Activated CD4-positive, alpha-beta memory T cell treated with anti-CD3 and anti-CD28 coated beads for 36 hours (primary cell): ENCODE data around the gene GPR37L1. TPM values are rescaled to one million over a fixed set of nuclear protein-coding genes. Genes with fewer than 3 reads are reported as not detected.
"Not testable (repeated sequence)": the region's sequence is repeated elsewhere in the genome, so short reads cannot be mapped to it uniquely, and the experiment has no call there.

Experiments
- CTCF ChIA-PET: fragments of 350-600 bp; sonication (Branson Sonifier 250); formaldehyde crosslinking; loops from one replicate; lab custom pipeline; 2021; ENCODE audit warnings: antibody characterized with exemption, inconsistent platforms; lab: Charles Lee
- POLR2A ChIA-PET: fragments of 350-600 bp; sonication (Branson Sonifier 250); formaldehyde crosslinking; loops from one replicate; lab custom pipeline; 2021; ENCODE audit warnings: antibody characterized with exemption; lab: Charles Lee
- DNase-seq: peaks from one replicate; pipeline ENCODE4 v3.0.0-alpha.2; 2020
- H3K27ac Mint-ChIP-seq: one replicate; pipeline ENCODE4 v1.8.0; 2021; ENCODE audit warnings: mixed read lengths
- H3K27me3 Mint-ChIP-seq: one replicate; pipeline ENCODE4 v1.8.0; 2021; ENCODE audit warnings: mixed read lengths
- H3K36me3 Mint-ChIP-seq: one replicate; pipeline ENCODE4 v1.8.0; 2021; ENCODE audit warnings: mixed read lengths
- H3K4me1 Mint-ChIP-seq: one replicate; pipeline ENCODE4 v1.8.0; 2021; ENCODE audit warnings: low read depth, mixed read lengths
- H3K4me3 Mint-ChIP-seq: one replicate; pipeline ENCODE4 v1.8.0; 2021; ENCODE audit warnings: mild to moderate bottlenecking, mixed read lengths
- H3K9me3 Mint-ChIP-seq: one replicate; pipeline ENCODE4 v1.8.0; 2021; ENCODE audit warnings: mixed read lengths
- intact Hi-C: fragments of 100-400 bp; cut with micrococcal nuclease; formaldehyde crosslinking; loops from one replicate; pipeline ENCODE4 v1.15.1; 2023
- total RNA-seq, 2 experiments: library from RNA; stranded (reverse); gene quantifications; one replicate each; pipeline ENCODE4 v1.2.3, GENCODE V29; 2021

The GPR37L1 gene
- total RNA-seq, 2 experiments from 2014 or later = not detected

DNA sequence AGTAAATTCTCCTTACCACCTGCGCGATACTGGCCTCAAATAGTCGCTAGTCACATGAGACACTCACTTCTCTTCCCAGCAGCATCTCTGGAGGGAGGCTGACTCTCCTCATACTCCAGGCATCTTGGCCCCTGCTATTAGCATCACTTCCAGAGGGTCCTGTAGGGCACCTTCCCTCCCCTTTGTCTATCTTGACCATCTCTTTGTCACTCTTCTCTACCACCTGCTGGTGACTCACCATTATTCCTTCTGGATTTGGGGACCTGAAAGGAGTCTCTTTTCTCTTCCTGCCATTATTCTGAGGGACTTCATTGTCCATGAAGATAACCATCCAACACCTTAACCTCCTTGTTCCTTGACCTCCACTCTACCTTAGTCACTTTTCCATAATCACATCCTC, 31.7 kb upstream of the GPR37L1 start:
- Mint-ChIP-seq H3K4me1 (no peaks in the 10 kb centered on the region), H3K27me3 (peaks cover 7% of the 10 kb centered on the region), H3K4me3 (no peak overlapping the region), H3K9me3 (no peaks in the 10 kb centered on the region), H3K36me3 (no peaks in the 10 kb centered on the region), H3K27ac (no peak overlapping the region)
- ChIA-PET POLR2A (no interaction called here), CTCF (no interaction called here)
- no peak for DNase-seq
- intact Hi-C loops = no loop called here

DNA sequence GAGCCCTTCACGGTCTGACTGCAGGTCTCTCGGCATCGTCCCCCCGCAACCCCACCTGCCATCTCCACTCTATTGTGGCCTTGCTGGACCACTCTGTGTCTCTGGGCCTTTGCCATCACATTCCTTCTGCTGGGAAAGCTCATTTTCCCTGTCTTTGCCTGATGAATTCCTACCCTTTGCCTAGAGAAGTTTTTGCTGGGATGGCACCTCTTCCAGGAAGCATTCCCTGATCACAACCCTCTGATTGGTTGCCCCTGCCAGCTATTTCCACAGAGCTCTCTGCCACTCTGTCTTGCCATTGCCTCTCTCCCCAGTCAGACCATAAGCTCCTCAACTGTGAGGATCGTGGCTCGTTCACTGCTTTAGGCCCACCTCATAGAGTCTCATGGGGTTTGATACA, 28.9 kb upstream of the GPR37L1 start:
- CTCF ChIA-PET = interaction anchor here (1.5 kb wide), 1 partner anchor 95 kb away, joined by 3 read pairs; no protein-coding TSS in a partner anchor
- Mint-ChIP-seq H3K4me3 (no peak overlapping the region), H3K27ac (no peak overlapping the region), H3K27me3 (peaks cover 7% of the 10 kb centered on the region), H3K4me1 (no peaks in the 10 kb centered on the region), H3K36me3 (no peaks in the 10 kb centered on the region), H3K9me3 (no peaks in the 10 kb centered on the region)
- intact Hi-C loops = no loop called here
- POLR2A ChIA-PET = no interaction called here
- no peak for DNase-seq

GRCh38 chr1:202101184-202101583, 21.5 kb upstream of the GPR37L1 start:
- H3K9me3 Mint-ChIP-seq = no peaks in the 10 kb centered on the region
- H3K27ac Mint-ChIP-seq = no peak overlapping the region
- no peak overlapping the region for H3K4me3 Mint-ChIP-seq
- H3K36me3 Mint-ChIP-seq = no peaks in the 10 kb centered on the region
- CTCF ChIA-PET = interaction anchor here (0.7 to 1.1 kb wide), 3 partner anchors 33 to 90 kb away, joined by 3 to 5 read pairs (median 3); partner anchors contain the start of gene ELF3
- POLR2A ChIA-PET = no interaction called here
- H3K27me3 Mint-ChIP-seq = peaks cover 2% of the 10 kb centered on the region
- H3K4me1 Mint-ChIP-seq = no peaks in the 10 kb centered on the region
- intact Hi-C loops = no loop called here
- no peak for DNase-seq

GRCh38 chr1:202104073-202104472, 18.6 kb upstream of the GPR37L1 start:
- ChIA-PET CTCF (no interaction called here), POLR2A (no interaction called here)
- intact Hi-C loops = no loop called here
- no peaks in the 10 kb centered on the region for H3K36me3 Mint-ChIP-seq
- H3K27ac Mint-ChIP-seq = no peak overlapping the region
- DNase-seq = no peak
- peaks cover 2% of the 10 kb centered on the region for H3K27me3 Mint-ChIP-seq
- no peak overlapping the region for H3K4me3 Mint-ChIP-seq
- H3K9me3 Mint-ChIP-seq = no peaks in the 10 kb centered on the region
- no peaks in the 10 kb centered on the region for H3K4me1 Mint-ChIP-seq

GRCh38 chr1:202105571-202106339, 17.0 kb upstream of the GPR37L1 start:
- H3K4me3 Mint-ChIP-seq = no peak overlapping the region
- CTCF ChIA-PET = interaction anchor here (0.6 to 1.1 kb wide), 2 partner anchors 30 to 575 kb away, joined by 3 to 4 read pairs; no protein-coding TSS in a partner anchor
- H3K27me3 Mint-ChIP-seq = peaks cover 2% of the 10 kb centered on the region
- no peaks in the 10 kb centered on the region for H3K4me1 Mint-ChIP-seq
- no peaks in the 10 kb centered on the region for H3K36me3 Mint-ChIP-seq
- no peak overlapping the region for H3K27ac Mint-ChIP-seq
- intact Hi-C loops = no loop called here
- DNase-seq = no peak
- no peaks in the 10 kb centered on the region for H3K9me3 Mint-ChIP-seq
- POLR2A ChIA-PET = no interaction called here

DNA sequence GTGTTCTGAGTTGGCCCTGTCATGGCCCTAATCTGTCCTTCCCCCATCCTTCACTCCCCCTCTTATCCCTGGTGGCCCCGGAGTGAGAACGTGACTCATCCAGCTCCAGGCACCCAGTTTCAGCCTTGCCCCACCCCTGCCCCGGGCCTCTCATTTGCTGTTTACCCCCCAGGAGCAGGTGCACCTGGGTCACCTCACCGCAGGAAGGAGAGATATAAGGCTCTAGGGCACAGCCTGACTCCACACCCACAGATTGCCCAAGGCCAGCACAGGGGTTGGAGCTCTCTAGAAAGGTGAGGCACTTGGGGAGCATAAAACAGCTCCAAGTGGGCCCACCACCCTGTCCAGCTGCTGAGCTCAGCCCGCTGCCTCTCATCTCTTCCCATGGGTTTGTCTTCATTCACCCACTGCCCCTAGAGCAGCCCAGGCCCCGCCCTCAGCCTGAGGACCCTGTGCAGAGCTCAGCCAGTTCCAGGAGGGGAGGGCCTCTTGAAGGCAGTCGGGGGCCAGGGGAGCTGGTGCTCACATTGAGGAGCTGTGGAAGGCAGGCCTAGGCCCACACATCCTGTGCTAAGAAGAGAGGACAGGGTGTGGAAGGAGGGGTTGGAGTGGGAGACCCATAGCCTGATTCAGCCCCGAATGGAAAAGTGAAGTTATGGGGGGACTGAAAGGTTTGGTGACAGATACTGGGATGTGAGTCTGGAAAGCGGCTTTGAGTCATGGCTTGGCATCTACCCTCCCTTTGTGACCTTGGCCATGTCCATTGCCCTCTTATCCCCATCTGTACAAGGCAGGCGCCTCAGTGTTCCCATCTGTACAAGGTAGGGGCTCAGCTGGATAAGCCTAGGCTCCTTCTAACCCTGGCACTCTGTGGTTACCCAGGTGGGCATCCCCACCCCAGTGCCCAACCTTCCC, 16.1 kb upstream of the GPR37L1 start:
- no peaks in the 10 kb centered on the region for H3K9me3 Mint-ChIP-seq
- H3K4me3 Mint-ChIP-seq = no peak overlapping the region
- ChIA-PET POLR2A (no interaction called here), CTCF (interaction anchor here (0.9 to 1.1 kb wide), 2 partner anchors 29 to 211 kb away, joined by 3 read pairs; no protein-coding TSS in a partner anchor)
- H3K27ac Mint-ChIP-seq = no peak overlapping the region
- no peak for DNase-seq
- H3K27me3 Mint-ChIP-seq = peaks cover 2% of the 10 kb centered on the region
- no peaks in the 10 kb centered on the region for H3K36me3 Mint-ChIP-seq
- H3K4me1 Mint-ChIP-seq = no peaks in the 10 kb centered on the region
- intact Hi-C loops = no loop called here

DNA sequence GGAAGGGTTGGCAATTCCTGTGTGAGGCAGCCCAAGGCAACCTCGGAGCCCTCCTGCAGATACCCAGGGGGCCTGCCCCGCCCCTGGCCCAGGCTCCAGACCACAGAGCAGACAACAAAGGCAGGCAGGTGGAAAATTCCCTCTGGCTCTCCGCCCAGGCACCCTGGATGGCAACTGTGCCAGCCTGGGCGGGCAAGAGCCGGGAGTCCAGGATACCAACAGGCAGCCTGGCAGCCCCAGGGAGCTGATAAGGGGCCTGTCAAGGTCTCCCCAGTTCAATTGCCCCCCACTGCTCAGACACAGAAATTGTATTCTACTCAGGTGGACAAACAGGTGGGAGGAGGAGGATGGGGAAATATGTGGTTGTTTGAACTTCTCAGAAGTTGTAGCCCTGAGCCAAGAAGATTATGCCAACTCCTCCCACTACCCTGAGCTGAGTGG, 15.4 kb upstream of the GPR37L1 start:
- ChIA-PET CTCF (no interaction called here), POLR2A (no interaction called here)
- intact Hi-C loops = no loop called here

DNA sequence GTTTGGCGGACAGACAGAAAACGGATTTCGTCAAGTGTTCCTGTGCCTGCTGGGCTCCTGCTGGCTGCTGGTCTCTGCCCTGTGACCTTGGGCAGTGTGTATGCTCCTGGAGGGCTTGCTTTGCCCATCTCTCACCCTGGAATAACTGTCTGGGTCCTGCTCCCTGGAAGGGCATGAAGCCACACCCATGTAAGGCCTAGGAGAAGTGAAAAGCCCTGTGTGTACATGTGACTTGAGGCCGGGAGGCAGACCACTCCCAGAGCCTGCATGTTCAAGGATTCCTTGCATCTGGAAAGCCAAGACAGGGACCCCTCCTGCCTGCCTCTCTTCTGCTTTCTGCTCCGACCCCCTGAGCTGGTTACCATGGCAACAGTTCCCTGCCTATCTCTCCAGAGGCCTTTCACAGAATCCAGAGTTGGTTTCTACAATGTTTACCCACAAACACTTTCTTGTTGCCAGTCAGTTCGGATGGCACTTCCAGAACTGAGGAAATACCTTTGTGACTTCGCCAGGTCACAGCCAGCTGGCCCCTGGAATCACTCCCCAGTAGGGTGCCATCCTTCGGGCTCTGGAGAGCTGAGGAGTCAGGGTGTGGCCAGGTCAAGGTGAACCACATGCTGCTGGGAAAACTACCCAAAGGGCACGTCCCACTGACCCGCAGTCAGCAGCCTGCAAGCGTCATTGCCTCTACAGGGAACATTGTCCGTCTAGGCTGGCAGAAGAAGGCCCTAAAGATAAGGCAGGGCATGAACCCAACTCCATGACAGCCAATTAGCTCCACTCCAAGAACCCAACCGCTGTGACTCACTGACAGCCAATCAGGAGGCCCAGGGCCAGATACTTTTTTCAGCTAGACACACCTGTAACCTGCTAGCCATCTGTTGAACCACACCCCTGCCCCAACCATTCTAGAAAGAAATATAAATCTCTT, 14.7 kb upstream of the GPR37L1 start:
- H3K9me3 Mint-ChIP-seq = no peaks in the 10 kb centered on the region

More for the DNA sequence above, 15.4 kb upstream of the GPR37L1 start:
- Mint-ChIP-seq H3K4me3 (no peak overlapping the region), H3K27me3 (peaks cover 2% of the 10 kb centered on the region), H3K36me3 (no peaks in the 10 kb centered on the region), H3K9me3 (no peaks in the 10 kb centered on the region), H3K27ac (no peak overlapping the region), H3K4me1 (no peaks in the 10 kb centered on the region)
- no peak for DNase-seq

DNA sequence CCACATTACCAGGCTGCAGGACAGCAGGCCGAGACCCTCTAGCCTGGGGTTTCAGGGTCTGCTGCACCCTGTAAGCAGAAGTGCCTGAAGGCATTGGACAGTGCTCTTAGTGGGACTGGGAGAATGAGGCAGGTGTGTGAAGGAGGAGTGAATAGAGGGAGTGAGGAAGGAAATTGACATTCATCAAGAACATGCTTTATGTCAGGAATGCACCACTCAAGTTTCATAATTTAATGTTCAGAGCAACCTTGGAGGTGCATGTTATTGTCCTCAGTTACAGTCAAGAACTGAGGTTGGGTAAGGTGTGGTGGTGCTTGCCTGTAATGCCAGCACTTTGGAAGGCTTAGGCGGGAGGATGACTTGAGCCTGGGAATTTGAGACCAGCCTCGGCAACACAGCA, 11.7 kb upstream of the GPR37L1 start:
- Mint-ChIP-seq H3K27me3 (no peaks in the 10 kb centered on the region), H3K9me3 (no peaks in the 10 kb centered on the region), H3K27ac (no peak overlapping the region), H3K36me3 (no peaks in the 10 kb centered on the region), H3K4me3 (no peak overlapping the region), H3K4me1 (no peaks in the 10 kb centered on the region)
- DNase-seq = no peak
- CTCF ChIA-PET = no interaction called here
- POLR2A ChIA-PET = no interaction called here
- intact Hi-C loops = no loop called here

More for the DNA sequence above, 14.7 kb upstream of the GPR37L1 start:
- intact Hi-C loops = no loop called here
- Mint-ChIP-seq H3K27me3 (peaks cover 2% of the 10 kb centered on the region), H3K27ac (no peak overlapping the region), H3K4me1 (no peaks in the 10 kb centered on the region), H3K4me3 (no peak overlapping the region), H3K36me3 (no peaks in the 10 kb centered on the region)
- CTCF ChIA-PET = interaction anchor here (1.1 kb wide), 1 partner anchor 108 kb away, joined by 7 read pairs; no protein-coding TSS in a partner anchor
- POLR2A ChIA-PET = no interaction called here
- no peak for DNase-seq

GRCh38 chr1:202111589-202111988, 11.1 kb upstream of the GPR37L1 start:
- H3K4me1 Mint-ChIP-seq, DNase-seq, intact Hi-C loops, H3K4me3 Mint-ChIP-seq, H3K27ac Mint-ChIP-seq, H3K9me3 Mint-ChIP-seq, H3K36me3 Mint-ChIP-seq, H3K27me3 Mint-ChIP-seq, POLR2A ChIA-PET: not testable (repeated sequence)
- CTCF ChIA-PET = interaction anchor here (0.6 kb wide), 1 partner anchor 22 kb away, joined by 7 read pairs; no protein-coding TSS in a partner anchor

GRCh38 chr1:202112859-202113689, 9.6 kb upstream of the GPR37L1 start:
- Mint-ChIP-seq H3K9me3 (no peaks in the 10 kb centered on the region), H3K27ac (no peak overlapping the region), H3K4me3 (no peak overlapping the region), H3K4me1 (no peaks in the 10 kb centered on the region), H3K27me3 (no peaks in the 10 kb centered on the region), H3K36me3 (no peaks in the 10 kb centered on the region)
- POLR2A ChIA-PET = no interaction called here
- intact Hi-C loops = no loop called here
- no peak for DNase-seq
- CTCF ChIA-PET = interaction anchor here (0.7 to 1.9 kb wide), 5 partner anchors 22 to 217 kb away, joined by 3 to 5 read pairs (median 4); no protein-coding TSS in a partner anchor
